ENCODE measurements around the gene ATF1. TPM values are rescaled to one million over a fixed set of nuclear protein-coding genes. Genes with fewer than 3 reads are reported as not detected.

Gene ATF1
- total and polyA plus RNA-seq, 2 of the 8 experiments (the other 6 are each of a cell fraction or from before 2014, with no cell fraction given) = 23.2 to 41.8 TPM

GRCh38 chr12:50747817-50748216, 16.1 kb upstream of the ATF1 start:
- CTCF ChIA-PET (ENCODE audit: partially characterized antibody) = no interaction called here
- no peak for TF ChIP-seq JUN (IDR thresholded peaks at IDR 0.05; ENCODE audit: low read depth, low read length)

More at GRCh38 chr12:50747817-50748216, 16.1 kb upstream of the ATF1 start:
- H3K79me1 ChIP-seq (ENCODE audit: low read depth, low read length) = no peaks in the 10 kb centered on the region
- no peak overlapping the region for H2BK20ac ChIP-seq (ENCODE audit: low read length)
- H2BK12ac ChIP-seq (ENCODE audit: low read depth, low read length) = no peak overlapping the region
- H3K4me1 ChIP-seq (replicated peaks in 1 of 4; ENCODE audit: control insufficient read depth in 3 of 4, insufficient read depth in 4 of 4, low read length in 3 of 4) = no peaks in the 10 kb centered on the region
- H3K9me3 ChIP-seq (ENCODE audit: insufficient read depth in 2 of 2, low read depth in 1 of 2, low read length in 1 of 2) = no peaks in the 10 kb centered on the region
- H3K23me2 ChIP-seq (ENCODE audit: low read depth, low read length) = no peaks in the 10 kb centered on the region
- no peak overlapping the region for H2AK5ac ChIP-seq (ENCODE audit: low read depth, low read length)
- no peaks in the 10 kb centered on the region for H3K27me3 ChIP-seq (replicated peaks in 1 of 4; ENCODE audit: control insufficient read depth in 3 of 4, extremely low read depth in 1 of 4, insufficient read depth in 3 of 4, low read length in 3 of 4)
- H2BK120ac ChIP-seq (replicated peaks; ENCODE audit: low read depth, low read length) = no peak overlapping the region
- H2AFZ ChIP-seq (ENCODE audit: low read length) = no peak overlapping the region
- POLR2A ChIA-PET (ENCODE audit: partially characterized antibody) = interaction anchor here (2.3 kb wide), 1 partner anchor 11 kb away, joined by 10 read pairs; no protein-coding TSS in a partner anchor
- no peak overlapping the region for H3K56ac ChIP-seq (replicated peaks; ENCODE audit: insufficient read length, low read depth, low read length)
- H4K8ac ChIP-seq (ENCODE audit: extremely low read depth, insufficient read depth, low read length) = no peak overlapping the region
- H3K18ac ChIP-seq (ENCODE audit: extremely low read depth, low read length) = no peak overlapping the region
- no peaks in the 10 kb centered on the region for H3K79me2 ChIP-seq (ENCODE audit: control insufficient read depth in 1 of 2, insufficient read depth in 2 of 2, low read length in 2 of 2)
- H2BK5ac ChIP-seq (ENCODE audit: low read depth, low read length) = no peak overlapping the region
- H3K14ac ChIP-seq (ENCODE audit: insufficient read length) = no peak overlapping the region
- H3K27ac ChIP-seq (ENCODE audit: low read depth, low read length) = no peak overlapping the region
- peaks cover 3 to 19% (median 10%) of the 10 kb centered on the region in 4 experiments; a peak in 4 of 8 replicates for H3K36me3 ChIP-seq (ENCODE audit: control insufficient read depth in 2 of 4, insufficient read depth in 4 of 4, low read length in 3 of 4)
- H3K4me2 ChIP-seq (ENCODE audit: insufficient read depth in 1 of 2, low read depth in 2 of 2, low read length in 2 of 2) = no peak overlapping the region
- peaks cover 0 to 1% of the 10 kb centered on the region in 2 experiments for H4K20me1 ChIP-seq (replicated peaks in 1 of 2; ENCODE audit: control insufficient read depth in 1 of 2, insufficient read depth in 2 of 2, low read length in 2 of 2)
- H4K5ac ChIP-seq (ENCODE audit: insufficient read length, low read depth, low read length) = no peak overlapping the region
- FAIRE-seq = no peak
- no peak overlapping the region for H2BK15ac ChIP-seq (ENCODE audit: low read length)
- no peak overlapping the region for H3K4ac ChIP-seq (replicated peaks; ENCODE audit: insufficient read length, low read depth, low read length)
- 93% methylated on average over 1 of the region's 1 CpG; no CpG with 5 or more reads in 1 of the 2 experiments for WGBS, 2 experiments (ENCODE audit: extremely low coverage in 1 of 2, insufficient coverage in 1 of 2, insufficient read length in 1 of 2, insufficient replicate concordance in 2 of 2, low coverage in 1 of 2, low lambda C conversion rate in 2 of 2, missing lambda C conversion rate in 1 of 2)
- no peak for DNase-seq (ENCODE audit: low read depth in 1 of 2, low spot score in 2 of 2)
- H4K91ac ChIP-seq (replicated peaks; ENCODE audit: insufficient read length, low read length) = no peak overlapping the region
- no peak overlapping the region for H3K23ac ChIP-seq (ENCODE audit: insufficient read length)
- H3K9ac ChIP-seq (replicated peaks in 1 of 4; ENCODE audit: extremely low read depth in 1 of 4, low read depth in 3 of 4, low read length in 3 of 4) = no peak overlapping the region
- H3K4me3 ChIP-seq (ENCODE audit: extremely low read depth in 1 of 4, insufficient read depth in 2 of 4, low read depth in 3 of 4, low read length in 4 of 4) = no peak overlapping the region
